Tibial nerve (tissue), 4 donors: ENCODE data around the gene MRPL27. TPM values are rescaled to one million over a fixed set of nuclear protein-coding genes. Genes with fewer than 3 reads are reported as not detected.

Source experiments
- DNase-seq, 2 donors: peaks; one replicate each; pipeline ENCODE4 v3.0.0-alpha.2; 2019; ENCODE audit warnings: low spot score in 2 of 2
- H3K27ac ChIP-seq, 4 donors: fragments of 200-600 bp; sonication (generic) in 3 of 4; one replicate each; pipeline ENCODE4 v1.5.1; 2017 to 2019; ENCODE audit warnings: mild to moderate bottlenecking in 1 of 4
- H3K27me3 ChIP-seq, 2 donors: fragments of 200-600 bp; sonication (generic) in 1 of 2; one replicate each; pipeline versions ENCODE4 v1.5.1 to v1.6.0; 2017 to 2019
- H3K36me3 ChIP-seq, 3 donors: fragments of 200-600 bp; sonication (generic); one replicate each; pipeline ENCODE4 v1.5.1; 2018 to 2019
- H3K4me1 ChIP-seq, 4 donors: fragments of 200-600 bp; sonication (generic) in 3 of 4; one replicate each; pipeline ENCODE4 v1.5.1; 2017 to 2019
- H3K4me3 ChIP-seq, 4 donors: fragments of 200-600 bp; sonication (generic) in 3 of 4; one replicate each; pipeline ENCODE4 v1.5.1; 2017 to 2019; ENCODE audit warnings: mild to moderate bottlenecking in 1 of 4, moderate library complexity in 1 of 4
- H3K9me3 ChIP-seq, 4 donors: fragments of 200-600 bp; sonication (generic) in 3 of 4; one replicate each; pipeline ENCODE4 v1.5.1; 2017 to 2019
- EP300 ChIP-seq, 2 donors: sonication (generic); formaldehyde crosslinking; IDR thresholded peaks; one replicate each; pipeline ENCODE4 v1.6.1; 2017; ENCODE audit warnings: antibody characterized with exemption in 2 of 2, mild to moderate bottlenecking in 1 of 2
- POLR2A ChIP-seq, 2 donors: fragments of 450-650 bp; IDR thresholded peaks; one replicate each; pipeline ENCODE4 v1.6.1; 2017; ENCODE audit warnings: antibody characterized with exemption in 2 of 2, mild to moderate bottlenecking in 2 of 2, moderate library complexity in 2 of 2
- WGBS, 2 donors: methylation state at CpG; one replicate each; pipeline ENCODE4 v1.1.5; 2018; 5-methylcytosine and 5-hydroxymethylcytosine counted together
- small RNA-seq: library from RNA; depleted of rRNA; stranded (forward); fragments of <200 nt; gene quantifications from one replicate; pipeline ENCODE3, GENCODE V24; 2016
- total RNA-seq, 4 donors: library from RNA; depleted of rRNA; stranded (reverse); fragments of >200 nt; gene quantifications; one replicate each; pipeline ENCODE4 v1.1.0, GENCODE V29; 2016
- TF ChIP-seq, protein P1 (sequence below), 5 experiments: fragments of 200-600 bp in 3 of 5; fragments of 450-650 bp in 2 of 5; sonication (generic) in 3 of 5; IDR thresholded peaks; one replicate each; pipeline ENCODE4 v1.5.1; 2016 to 2019; ENCODE audit warnings: antibody characterized with exemption in 5 of 5, mild to moderate bottlenecking in 3 of 5, moderate library complexity in 2 of 5

MRPL27 gene
- total RNA-seq, 4 donors from 2014 or later, result 32.4 to 45.9 (median 34.9) TPM

DNA sequence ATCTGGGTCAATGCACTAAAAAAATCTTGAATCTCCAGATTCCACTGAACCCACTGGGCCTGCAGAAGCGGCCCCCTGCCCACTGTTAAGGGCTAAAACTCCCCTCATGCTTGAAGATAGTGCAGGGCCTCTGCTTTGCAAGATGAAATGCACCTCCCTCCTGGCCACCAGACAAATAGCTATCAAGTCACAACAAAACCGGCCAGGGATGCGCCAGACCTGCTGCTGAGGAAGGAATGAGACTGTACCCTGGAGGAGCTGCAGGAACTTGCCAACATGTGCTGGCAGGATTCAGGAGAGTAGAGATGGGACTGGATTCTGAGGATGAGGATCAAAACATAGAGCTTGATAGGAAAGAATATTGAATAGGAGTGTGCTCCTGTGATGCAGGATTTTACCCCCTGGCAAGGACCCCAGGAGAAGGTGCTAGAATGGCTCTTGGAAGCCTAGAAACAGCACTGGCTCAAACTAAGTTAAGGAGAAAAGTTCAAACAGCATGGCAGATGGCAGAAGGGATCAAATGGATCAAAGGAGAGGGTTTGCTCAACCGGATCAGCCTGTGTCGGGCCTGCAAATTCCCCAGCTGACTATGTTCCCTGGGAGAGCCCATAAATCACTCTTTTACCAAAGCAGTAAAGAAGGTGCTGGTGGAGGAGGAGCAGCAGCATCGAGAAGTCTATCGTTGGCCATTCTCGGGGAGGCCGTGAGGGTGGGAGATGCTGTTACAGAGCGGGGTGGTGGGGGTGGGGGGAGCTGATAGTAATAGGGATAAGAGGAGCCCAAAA is 54.3 kb downstream of the MRPL27 start:
- DNase-seq, result no peak
- Histone ChIP-seq H3K36me3 (no peaks in the 10 kb centered on the region), H3K9me3 (no peaks in the 10 kb centered on the region), H3K4me1 (no peaks in the 10 kb centered on the region), H3K4me3 (no peak overlapping the region), H3K27ac (no peak overlapping the region), H3K27me3 (no peaks in the 10 kb centered on the region)
- TF ChIP-seq, protein P1, sequence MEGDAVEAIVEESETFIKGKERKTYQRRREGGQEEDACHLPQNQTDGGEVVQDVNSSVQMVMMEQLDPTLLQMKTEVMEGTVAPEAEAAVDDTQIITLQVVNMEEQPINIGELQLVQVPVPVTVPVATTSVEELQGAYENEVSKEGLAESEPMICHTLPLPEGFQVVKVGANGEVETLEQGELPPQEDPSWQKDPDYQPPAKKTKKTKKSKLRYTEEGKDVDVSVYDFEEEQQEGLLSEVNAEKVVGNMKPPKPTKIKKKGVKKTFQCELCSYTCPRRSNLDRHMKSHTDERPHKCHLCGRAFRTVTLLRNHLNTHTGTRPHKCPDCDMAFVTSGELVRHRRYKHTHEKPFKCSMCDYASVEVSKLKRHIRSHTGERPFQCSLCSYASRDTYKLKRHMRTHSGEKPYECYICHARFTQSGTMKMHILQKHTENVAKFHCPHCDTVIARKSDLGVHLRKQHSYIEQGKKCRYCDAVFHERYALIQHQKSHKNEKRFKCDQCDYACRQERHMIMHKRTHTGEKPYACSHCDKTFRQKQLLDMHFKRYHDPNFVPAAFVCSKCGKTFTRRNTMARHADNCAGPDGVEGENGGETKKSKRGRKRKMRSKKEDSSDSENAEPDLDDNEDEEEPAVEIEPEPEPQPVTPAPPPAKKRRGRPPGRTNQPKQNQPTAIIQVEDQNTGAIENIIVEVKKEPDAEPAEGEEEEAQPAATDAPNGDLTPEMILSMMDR (IDR thresholded peaks at IDR 0.05), result no peak
- TF ChIP-seq EP300 (IDR thresholded peaks at IDR 0.05), result no peak
- no peak for TF ChIP-seq POLR2A (IDR thresholded peaks at IDR 0.05)
- 63 to 67% methylated on average over 10 of the region's 10 CpGs for WGBS, 2 donors

Small RNA genes within 50 kb of the gene (small RNA-seq; reads per million reads assigned to genes)
- not detected for gene RF00019

Other genes starting within 250 kb of the MRPL27 start
- 1 to 10 TPM in 2 of 4 donors, under 1 TPM in 2; 0.63 to 1.5 (median 1.1) TPM for gene SAMD14, start 243.0 kb downstream of the MRPL27 start, total RNA-seq
- gene PPP1R9B, start 222.5 kb downstream of the MRPL27 start, total RNA-seq, result 10 to 100 TPM; 28.4 to 54.9 (median 36.9) TPM
- 1 to 10 TPM; 1.8 to 7.8 (median 4.9) TPM for gene SGCA, start 207.2 kb downstream of the MRPL27 start, total RNA-seq
- 100 to 1,000 TPM in 1 of 4 donors, 10 to 100 TPM in 3; 31.5 to 185 (median 73.0) TPM for gene COL1A1, start 171.6 kb downstream of the MRPL27 start, total RNA-seq
- gene TMEM92, start 98.7 kb downstream of the MRPL27 start, total RNA-seq, result under 1 TPM in 2 of 4 donors, not detected in 2; 0.44 to 0.59 TPM
- gene XYLT2, start 27.1 kb downstream of the MRPL27 start, total RNA-seq, result 10 to 100 TPM; 27.6 to 32.3 (median 29.9) TPM
- gene EME1, start within 50 bp of the MRPL27 start, total RNA-seq, result 1 to 10 TPM in 2 of 4 donors, under 1 TPM in 2; 0.42 to 1.7 (median 1.1) TPM
- gene LRRC59, start 24.3 kb upstream of the MRPL27 start, total RNA-seq, result 10 to 100 TPM; 26.0 to 72.6 (median 36.3) TPM
- gene ACSF2, start 53.0 kb upstream of the MRPL27 start, total RNA-seq, result 10 to 100 TPM; 20.5 to 69.3 (median 31.9) TPM
- gene CHAD, start 95.7 kb upstream of the MRPL27 start, total RNA-seq, result not detected
- gene RSAD1, start 105.7 kb upstream of the MRPL27 start, total RNA-seq, result 10 to 100 TPM; 30.8 to 61.8 (median 32.9) TPM
- 1 to 10 TPM; 1.2 to 6.8 (median 4.0) TPM for gene MYCBPAP, start 135.3 kb upstream of the MRPL27 start, total RNA-seq
- under 1 TPM in 2 of 4 donors, not detected in 2; 0.22 to 0.42 TPM for gene EPN3, start 159.6 kb upstream of the MRPL27 start, total RNA-seq
- 100 to 1,000 TPM in 1 of 4 donors, 10 to 100 TPM in 3; 80.8 to 151 (median 89.6) TPM for gene SPATA20, start 174.0 kb upstream of the MRPL27 start, total RNA-seq
- 1 to 10 TPM in 1 of 4 donors, under 1 TPM in 1, not detected in 2; 0.21 to 2.2 TPM for gene CACNA1G, start 187.5 kb upstream of the MRPL27 start, total RNA-seq